Activated CD4-positive, alpha-beta T cell treated with anti-CD3 and anti-CD28 coated beads for 36 hours (primary cell): ENCODE measurements around the gene KCNAB3. TPM values are rescaled to one million over a fixed set of nuclear protein-coding genes. Genes with fewer than 3 reads are reported as not detected.
"Not testable (repeated sequence)": the region's sequence is repeated elsewhere in the genome, so short reads cannot be mapped to it uniquely, and the experiment has no call there.

Experiments used
- ATAC-seq: fragments of 200-7000 bp; cut with Tn5 transposase; one replicate; pipeline ENCODE4 v1.10.0; 2021; ENCODE audit warnings: mild to moderate bottlenecking, moderate library complexity
- CTCF ChIA-PET: fragments of 350-600 bp; sonication (Branson Sonifier 250); formaldehyde crosslinking; loops from one replicate; lab custom pipeline; 2021; ENCODE audit warnings: antibody characterized with exemption; lab: Charles Lee
- POLR2A ChIA-PET: fragments of 350-600 bp; sonication (Branson Sonifier 250); formaldehyde crosslinking; loops from one replicate; lab custom pipeline; 2021; ENCODE audit warnings: antibody characterized with exemption, inconsistent platforms; lab: Charles Lee
- DNase-seq: peaks from one replicate; pipeline ENCODE4 v3.0.0-alpha.2; 2020
- H3K27ac Mint-ChIP-seq: one replicate; pipeline ENCODE4 v1.8.0; 2021; ENCODE audit warnings: mixed read lengths
- H3K27me3 Mint-ChIP-seq: one replicate; pipeline ENCODE4 v1.8.0; 2021; ENCODE audit warnings: mixed read lengths
- H3K36me3 Mint-ChIP-seq: one replicate; pipeline ENCODE4 v1.8.0; 2021; ENCODE audit warnings: low read depth, mixed read lengths
- H3K4me1 Mint-ChIP-seq: one replicate; pipeline ENCODE4 v1.8.0; 2021; ENCODE audit warnings: mixed read lengths
- H3K4me3 Mint-ChIP-seq: one replicate; pipeline ENCODE4 v1.8.0; 2021; ENCODE audit warnings: mild to moderate bottlenecking, moderate library complexity, mixed read lengths
- H3K9me3 Mint-ChIP-seq: one replicate; pipeline ENCODE4 v1.8.0; 2021; ENCODE audit warnings: low read depth, mixed read lengths
- intact Hi-C, 2 experiments: fragments of 100-400 bp; cut with DNase I in 1 of 2; cut with micrococcal nuclease in 1 of 2; formaldehyde crosslinking; loops; one replicate each; pipeline versions ENCODE4 v1.14.2 to v1.15.1; 2022 to 2024; cut with DNase I, micrococcal nuclease
- total RNA-seq, 2 experiments: library from RNA; stranded (reverse); gene quantifications; one replicate each; pipeline ENCODE4 v1.2.3, GENCODE V29; 2021

KCNAB3 gene
- total RNA-seq, 2 experiments from 2014 or later: 6.6 to 8.3 TPM

DNA sequence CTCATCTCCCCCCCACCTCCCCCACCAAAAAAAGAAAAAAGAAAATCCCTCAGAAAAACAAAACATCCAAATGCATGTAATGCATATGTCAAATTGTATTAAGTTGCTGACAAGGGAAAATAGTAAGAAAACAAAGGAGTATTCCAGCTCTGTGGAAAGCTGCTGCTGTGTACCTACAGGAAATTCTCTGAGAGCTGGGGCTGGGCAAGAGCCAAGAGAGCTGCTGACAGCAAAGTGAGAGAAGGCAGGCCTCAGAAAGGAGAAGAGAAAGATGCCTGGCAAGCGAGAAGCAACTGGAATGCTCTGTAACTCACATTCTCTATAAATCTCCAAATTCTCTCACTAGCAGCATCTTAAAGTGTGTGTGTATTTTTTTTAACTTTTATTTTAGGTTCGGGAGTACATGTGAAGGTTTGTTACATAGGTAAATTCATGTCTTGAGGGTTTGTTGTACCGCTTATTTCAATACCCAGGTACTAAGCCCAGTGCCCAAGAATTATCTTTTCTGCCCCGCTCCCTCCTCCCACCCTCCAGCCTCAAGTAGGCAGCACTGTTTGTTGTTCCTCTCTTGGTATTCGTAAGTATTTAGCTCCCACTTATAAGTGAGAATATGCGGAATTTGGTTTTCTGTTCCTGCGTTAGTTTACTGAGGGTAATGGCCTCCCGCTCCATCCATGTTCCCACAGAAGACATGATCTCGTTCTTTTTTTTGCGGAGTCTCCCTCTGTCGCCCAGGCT is 26.7 kb upstream of the KCNAB3 start:
- no peak overlapping the region for H3K27ac Mint-ChIP-seq
- no peaks in the 10 kb centered on the region for H3K9me3 Mint-ChIP-seq
- DNase-seq: no peak
- no peak overlapping the region for H3K4me3 Mint-ChIP-seq
- ChIA-PET POLR2A (interaction anchor here (0.6 kb wide), 1 partner anchor 472 kb away, joined by 3 read pairs; no protein-coding TSS in a partner anchor), CTCF (interaction anchor here (1.0 to 1.7 kb wide), 3 partner anchors 17 to 118 kb away, joined by 3 to 5 read pairs (median 3); no protein-coding TSS in a partner anchor)
- H3K27me3 Mint-ChIP-seq: peaks cover 2% of the 10 kb centered on the region
- H3K36me3 Mint-ChIP-seq: peaks cover 1% of the 10 kb centered on the region
- intact Hi-C loops: no loop called here
- H3K4me1 Mint-ChIP-seq: peaks cover 13% of the 10 kb centered on the region
- ATAC-seq: no peak

DNA sequence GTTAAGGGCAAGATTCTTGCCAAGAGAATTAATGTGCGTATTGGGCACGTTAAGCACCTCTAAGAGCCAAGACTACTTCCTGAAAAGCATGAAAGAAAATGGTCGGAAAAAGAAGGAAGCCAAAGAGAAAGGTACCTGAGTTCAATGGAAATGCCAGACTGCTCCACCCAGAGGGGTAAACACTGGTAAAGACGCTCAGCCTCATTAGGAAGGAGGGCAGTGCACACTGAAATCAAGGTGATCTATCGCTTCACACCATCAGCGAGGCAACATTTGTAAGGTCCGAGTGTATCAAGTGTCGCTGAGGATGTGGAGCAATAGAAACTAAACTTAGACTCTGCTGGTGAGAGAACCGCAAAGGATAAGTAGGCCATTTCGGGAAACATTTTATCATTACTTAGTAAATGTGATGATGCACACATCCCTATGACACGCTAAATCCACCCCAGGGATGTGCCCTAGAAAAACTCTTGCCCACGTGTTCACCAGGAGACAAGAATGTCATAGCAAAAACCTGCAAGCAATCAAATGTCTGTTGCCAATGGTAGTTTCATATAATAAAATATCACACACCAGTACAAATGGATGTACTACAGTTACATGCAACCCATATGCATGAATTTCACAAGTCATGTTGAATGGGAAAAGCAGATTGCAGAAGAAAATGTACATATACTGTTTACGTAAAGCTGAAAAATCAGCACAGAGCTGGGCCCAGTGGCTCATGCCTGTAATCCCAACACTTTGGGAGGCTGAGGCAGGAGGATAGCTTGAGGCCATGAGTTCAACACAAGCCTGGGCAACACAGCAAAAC is 26.0 kb upstream of the KCNAB3 start:
- Mint-ChIP-seq H3K4me1 (peaks cover 20% of the 10 kb centered on the region), H3K27ac (no peak overlapping the region), H3K9me3 (no peaks in the 10 kb centered on the region), H3K4me3 (no peak overlapping the region), H3K36me3 (peaks cover 3% of the 10 kb centered on the region), H3K27me3 (peaks cover 2% of the 10 kb centered on the region)
- CTCF ChIA-PET: interaction anchor here (1.3 to 1.7 kb wide), 3 partner anchors 11 to 119 kb away, joined by 3 to 5 read pairs (median 5); no protein-coding TSS in a partner anchor
- ATAC-seq: no peak
- DNase-seq: no peak
- POLR2A ChIA-PET: interaction anchor here (0.6 kb wide), 1 partner anchor 471 kb away, joined by 3 read pairs; no protein-coding TSS in a partner anchor
- intact Hi-C loops: no loop called here

DNA sequence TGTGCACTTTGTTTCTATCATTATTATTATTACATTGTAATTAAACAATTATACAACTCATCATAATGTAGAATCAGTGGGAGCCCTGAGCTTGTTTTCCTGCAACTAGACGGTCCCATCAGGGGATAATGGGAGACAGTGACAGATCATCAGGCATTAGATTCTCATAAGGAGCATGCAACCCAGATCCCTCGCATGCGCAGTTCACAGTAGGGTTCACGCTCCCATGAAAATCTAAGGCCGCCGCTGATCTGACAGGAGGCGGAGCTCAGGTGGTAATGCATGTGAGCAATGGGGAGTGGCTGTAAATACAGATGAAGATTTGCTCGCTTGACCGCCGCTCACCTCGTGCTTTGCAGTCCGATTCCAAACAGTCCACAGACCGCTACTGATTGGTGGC is 23.6 kb upstream of the KCNAB3 start:
- H3K27me3 Mint-ChIP-seq, H3K9me3 Mint-ChIP-seq, intact Hi-C loops, H3K27ac Mint-ChIP-seq, H3K4me3 Mint-ChIP-seq, ATAC-seq, DNase-seq: not testable (repeated sequence)
- H3K36me3 Mint-ChIP-seq: peaks cover 18% of the 10 kb centered on the region
- H3K4me1 Mint-ChIP-seq: peaks cover 22% of the 10 kb centered on the region
- ChIA-PET POLR2A (interaction anchor here (1.0 kb wide), 1 partner anchor 20 kb away, joined by 3 read pairs; no protein-coding TSS in a partner anchor), CTCF (interaction anchor here (0.6 to 2.4 kb wide), 7 partner anchors 11 to 166 kb away, joined by 3 to 14 read pairs (median 5); partner anchors contain the start of genes ALOXE3, CNTROB and TRAPPC1)

DNA sequence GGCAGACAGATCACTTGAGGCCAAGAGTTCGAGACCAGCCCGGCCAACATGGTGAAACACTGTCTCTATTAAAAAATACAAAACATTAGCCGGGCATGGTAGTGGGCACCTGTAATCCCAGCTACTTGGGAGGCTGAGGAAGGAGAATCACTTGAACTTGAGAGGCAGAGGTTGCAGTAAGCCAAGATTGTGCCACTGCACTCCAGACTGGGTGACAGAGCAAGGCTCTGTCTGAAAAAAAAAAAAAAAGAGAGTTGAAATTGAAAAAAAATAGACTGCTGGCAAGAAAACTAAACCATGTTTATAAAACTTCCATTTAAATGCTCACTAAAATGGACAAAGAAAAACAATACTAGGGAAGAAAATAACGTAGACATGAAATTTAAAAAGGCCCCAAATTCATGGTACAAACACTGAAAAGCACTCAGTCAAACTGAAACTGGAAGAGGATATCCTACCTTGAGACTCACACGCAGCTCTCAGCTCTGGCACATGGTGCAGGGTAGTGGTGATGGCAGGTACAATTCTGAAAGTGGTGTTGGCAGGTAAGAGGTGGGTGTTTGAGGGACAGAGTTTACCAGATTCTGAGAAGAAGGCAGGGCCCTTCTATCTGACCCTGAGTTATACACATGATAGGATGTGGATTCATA is 21.6 kb upstream of the KCNAB3 start:
- Mint-ChIP-seq H3K4me1 (peaks cover 22% of the 10 kb centered on the region), H3K36me3 (peaks cover 29% of the 10 kb centered on the region), H3K4me3 (peak overlapping the region; percentile 4), H3K27ac (peak overlapping the region; percentile 83), H3K27me3 (no peaks in the 10 kb centered on the region), H3K9me3 (no peaks in the 10 kb centered on the region)
- CTCF ChIA-PET: interaction anchor here (0.7 to 2.4 kb wide), 4 partner anchors 32 to 90 kb away, joined by 3 to 7 read pairs (median 3); no protein-coding TSS in a partner anchor
- ATAC-seq (peak; percentile 97), DNase-seq (peak; percentile 71)
- intact Hi-C loops: loop anchor here (1.0 to 2.0 kb wide), 3 partner anchors 18 to 38 kb away; partner anchors contain the start of gene CNTROB (in 2 of the 2)
- POLR2A ChIA-PET: interaction anchor here (0.8 kb wide), 1 partner anchor 18 kb away, joined by 4 read pairs; no protein-coding TSS in a partner anchor

DNA sequence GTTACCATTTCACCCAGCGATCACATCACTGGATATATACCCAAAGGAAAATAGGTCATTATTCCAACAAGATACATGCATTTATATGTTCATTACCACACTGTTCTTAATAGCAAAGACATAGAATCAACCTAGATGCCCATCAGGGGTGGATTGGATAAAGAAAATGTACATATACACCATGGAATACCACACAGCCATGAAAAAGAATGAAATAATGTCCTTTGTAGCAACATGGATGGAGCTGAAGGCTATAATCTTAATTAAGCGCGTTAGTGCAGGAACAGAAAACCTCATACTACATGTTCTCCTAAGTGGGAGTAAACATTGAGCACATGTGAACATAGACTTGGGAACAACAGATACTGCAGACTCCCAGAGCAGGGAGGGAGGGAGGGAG is 20.9 kb upstream of the KCNAB3 start:
- H3K4me3 Mint-ChIP-seq: no peak overlapping the region
- POLR2A ChIA-PET: no interaction called here
- intact Hi-C loops: loop anchor here (2.0 kb wide), 2 partner anchors 18 to 38 kb away; partner anchors contain the start of gene CNTROB (in 1 of the 2)
- no peak for ATAC-seq
- no peaks in the 10 kb centered on the region for H3K9me3 Mint-ChIP-seq
- peak overlapping the region; percentile 32 for H3K27ac Mint-ChIP-seq
- H3K36me3 Mint-ChIP-seq: peaks cover 33% of the 10 kb centered on the region
- CTCF ChIA-PET: no interaction called here
- DNase-seq: no peak
- H3K27me3 Mint-ChIP-seq: no peaks in the 10 kb centered on the region
- peaks cover 22% of the 10 kb centered on the region for H3K4me1 Mint-ChIP-seq

DNA sequence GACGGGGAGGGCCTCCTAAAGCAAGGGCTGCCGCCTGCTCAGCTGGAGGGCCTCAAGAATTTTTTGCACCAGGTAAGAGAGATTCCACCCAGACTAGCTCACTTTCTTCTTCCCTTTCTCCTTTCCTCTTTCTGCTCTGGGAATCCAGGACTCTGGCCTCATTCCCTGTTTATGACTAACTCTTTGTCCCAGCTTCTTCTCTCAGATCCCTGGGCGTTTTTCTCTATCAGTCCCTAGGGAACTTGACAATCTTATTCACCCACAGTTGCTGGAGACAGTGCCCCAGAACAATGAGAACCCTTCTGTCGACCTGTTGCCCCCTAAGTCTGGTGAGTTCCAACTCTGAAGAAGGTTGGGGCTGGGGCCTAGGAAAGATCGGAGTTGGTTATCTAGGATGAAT is 18.0 kb upstream of the KCNAB3 start:
- Mint-ChIP-seq H3K9me3 (no peaks in the 10 kb centered on the region), H3K27me3 (no peaks in the 10 kb centered on the region), H3K36me3 (peaks cover 55% of the 10 kb centered on the region), H3K27ac (no peak overlapping the region), H3K4me3 (no peak overlapping the region), H3K4me1 (peaks cover 17% of the 10 kb centered on the region)
- POLR2A ChIA-PET: interaction anchor here (0.6 kb wide), 1 partner anchor 25 kb away, joined by 3 read pairs; no protein-coding TSS in a partner anchor
- no peak for ATAC-seq
- DNase-seq: no peak
- CTCF ChIA-PET: interaction anchor here (0.7 to 1.3 kb wide), 5 partner anchors 15 to 110 kb away, joined by 3 to 4 read pairs (median 3); no protein-coding TSS in a partner anchor
- intact Hi-C loops: no loop called here

DNA sequence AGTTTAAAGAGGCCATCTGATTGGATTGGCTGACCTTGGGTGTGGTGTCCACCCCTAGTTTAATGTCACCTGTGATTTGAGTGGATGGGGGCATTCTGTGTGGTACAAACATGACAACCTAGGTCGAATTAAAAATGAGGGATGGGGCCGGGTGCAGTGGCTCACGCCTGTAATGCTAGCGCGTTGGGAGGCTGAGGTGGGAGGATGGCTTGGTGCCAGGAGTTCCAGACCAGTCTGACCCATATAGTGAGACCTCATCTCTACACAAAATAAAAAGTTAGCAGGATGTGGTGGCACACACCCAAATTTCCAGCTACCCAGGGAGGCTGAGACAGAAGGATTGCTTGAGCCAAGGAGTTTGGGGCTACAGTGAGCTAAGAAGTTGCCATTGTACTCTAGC is 16.8 kb upstream of the KCNAB3 start:
- CTCF ChIA-PET: interaction anchor here (1.1 to 1.2 kb wide), 2 partner anchors 111 to 203 kb away, joined by 3 read pairs; no protein-coding TSS in a partner anchor
- Mint-ChIP-seq H3K4me3 (no peak overlapping the region), H3K4me1 (peaks cover 10% of the 10 kb centered on the region), H3K9me3 (no peaks in the 10 kb centered on the region), H3K36me3 (peaks cover 55% of the 10 kb centered on the region), H3K27ac (no peak overlapping the region), H3K27me3 (no peaks in the 10 kb centered on the region)
- intact Hi-C loops: no loop called here
- DNase-seq (no peak), ATAC-seq (no peak)
- POLR2A ChIA-PET: no interaction called here

DNA sequence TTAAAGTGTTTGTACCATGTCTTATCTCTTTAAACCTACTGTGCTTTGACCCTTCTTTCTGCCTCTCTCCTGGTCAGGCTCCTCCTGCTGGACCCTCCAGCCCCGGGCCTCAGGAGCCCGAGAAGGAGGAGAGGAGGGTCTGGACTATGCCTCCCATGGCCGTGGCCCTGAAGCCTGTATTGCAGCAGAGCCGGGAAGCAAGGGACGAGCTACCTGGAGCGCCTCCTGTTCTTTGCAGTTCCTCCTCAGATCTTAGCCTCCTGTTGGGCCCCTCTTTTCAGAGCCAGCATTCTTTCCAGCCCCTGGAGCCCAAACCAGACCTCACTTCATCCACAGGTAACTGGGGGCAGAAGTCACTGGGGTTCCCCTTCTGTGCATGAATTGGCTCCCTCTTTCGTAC is 16.0 kb upstream of the KCNAB3 start:
- ChIA-PET CTCF (interaction anchor here (0.6 to 2.8 kb wide), 6 partner anchors 9 to 1033 kb away, joined by 3 to 25 read pairs (median 3); partner anchors contain the start of genes CNTROB and TRAPPC1), POLR2A (no interaction called here)
- H3K27ac Mint-ChIP-seq: no peak overlapping the region
- intact Hi-C loops: no loop called here
- H3K4me3 Mint-ChIP-seq: no peak overlapping the region
- no peaks in the 10 kb centered on the region for H3K27me3 Mint-ChIP-seq
- DNase-seq (no peak), ATAC-seq (no peak)
- H3K4me1 Mint-ChIP-seq: peaks cover 3% of the 10 kb centered on the region
- peaks cover 58% of the 10 kb centered on the region for H3K36me3 Mint-ChIP-seq
- H3K9me3 Mint-ChIP-seq: no peaks in the 10 kb centered on the region

DNA sequence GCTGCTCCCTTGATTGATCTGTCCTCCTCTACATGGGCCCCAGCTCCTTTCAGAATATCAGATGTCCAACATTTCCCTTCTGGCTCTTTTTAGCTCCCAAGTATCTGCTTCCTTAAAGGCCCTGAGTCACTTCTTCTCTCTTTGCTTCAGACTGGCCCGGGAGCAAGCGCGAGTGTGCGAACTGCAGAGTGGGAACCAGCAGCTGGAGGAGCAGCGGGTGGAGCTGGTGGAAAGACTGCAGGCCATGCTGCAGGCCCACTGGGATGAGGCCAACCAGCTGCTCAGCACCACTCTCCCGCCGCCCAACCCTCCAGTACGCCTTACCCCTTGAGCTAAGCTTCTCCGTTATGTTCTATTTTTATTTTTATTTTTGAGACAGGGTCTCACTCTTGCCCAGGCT is 14.7 kb upstream of the KCNAB3 start:
- no peaks in the 10 kb centered on the region for H3K9me3 Mint-ChIP-seq
- DNase-seq (no peak), ATAC-seq (no peak)
- no peaks in the 10 kb centered on the region for H3K27me3 Mint-ChIP-seq
- ChIA-PET POLR2A (interaction anchor here (0.7 kb wide), 1 partner anchor 1535 kb away, joined by 4 read pairs; no protein-coding TSS in a partner anchor), CTCF (interaction anchor here (0.5 to 2.8 kb wide), 7 partner anchors 10 to 172 kb away, joined by 3 to 25 read pairs (median 4); partner anchors contain the start of genes CNTROB and TRAPPC1)
- no peak overlapping the region for H3K27ac Mint-ChIP-seq
- H3K36me3 Mint-ChIP-seq: peaks cover 62% of the 10 kb centered on the region
- intact Hi-C loops: no loop called here
- no peak overlapping the region for H3K4me3 Mint-ChIP-seq
- no peaks in the 10 kb centered on the region for H3K4me1 Mint-ChIP-seq

DNA sequence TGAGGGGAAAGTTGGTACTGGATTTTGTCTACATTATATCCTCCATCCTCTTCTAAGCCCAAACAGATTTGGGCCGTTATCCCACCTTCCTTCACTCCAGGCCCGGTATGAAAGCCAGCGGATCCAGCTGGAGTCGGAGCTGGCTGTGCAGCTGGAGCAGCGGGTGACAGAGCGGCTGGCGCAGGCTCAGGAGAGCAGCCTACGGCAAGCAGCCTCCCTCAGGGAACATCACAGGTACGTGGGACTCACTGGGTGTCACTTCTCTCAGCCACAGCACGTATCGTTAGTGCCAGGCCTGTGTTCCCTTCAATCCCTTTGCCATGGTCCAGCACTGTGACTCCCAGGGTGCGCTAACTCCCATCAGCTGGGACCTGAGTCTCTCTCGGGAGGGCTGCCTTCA is 13.6 kb upstream of the KCNAB3 start:
- intact Hi-C loops: no loop called here
- DNase-seq (no peak), ATAC-seq (no peak)
- peaks cover 55% of the 10 kb centered on the region for H3K36me3 Mint-ChIP-seq
- H3K9me3 Mint-ChIP-seq: no peaks in the 10 kb centered on the region
- no peak overlapping the region for H3K27ac Mint-ChIP-seq
- CTCF ChIA-PET: interaction anchor here (1.4 to 2.8 kb wide), 2 partner anchors 10 to 80 kb away, joined by 3 to 25 read pairs; partner anchors contain the start of genes CNTROB and TRAPPC1
- H3K4me3 Mint-ChIP-seq: no peak overlapping the region
- H3K27me3 Mint-ChIP-seq: no peaks in the 10 kb centered on the region
- H3K4me1 Mint-ChIP-seq: no peaks in the 10 kb centered on the region
- POLR2A ChIA-PET: no interaction called here
